ENCODE measurements around the gene CHD8.

DNA sequence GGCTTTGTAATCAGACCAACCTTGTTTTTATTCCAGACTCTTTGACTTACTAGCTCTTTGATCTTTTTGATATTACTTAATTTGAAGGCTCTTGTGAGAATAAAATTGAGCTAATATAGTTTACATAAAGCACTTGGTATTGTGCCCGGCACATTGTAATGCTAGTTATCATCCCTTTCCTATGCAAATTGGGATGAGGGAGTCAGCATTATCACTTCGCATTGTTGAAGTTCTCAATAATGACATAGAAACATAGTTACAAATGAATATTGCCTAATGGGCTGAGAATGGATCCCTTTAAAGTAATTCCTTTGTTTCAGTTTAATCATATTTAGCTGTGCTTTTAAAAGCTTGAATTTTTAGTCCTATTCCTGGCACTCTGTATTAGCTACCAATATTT is 108.7 kb downstream of the CHD8 start:
- TF ChIP-seq, protein P1, sequence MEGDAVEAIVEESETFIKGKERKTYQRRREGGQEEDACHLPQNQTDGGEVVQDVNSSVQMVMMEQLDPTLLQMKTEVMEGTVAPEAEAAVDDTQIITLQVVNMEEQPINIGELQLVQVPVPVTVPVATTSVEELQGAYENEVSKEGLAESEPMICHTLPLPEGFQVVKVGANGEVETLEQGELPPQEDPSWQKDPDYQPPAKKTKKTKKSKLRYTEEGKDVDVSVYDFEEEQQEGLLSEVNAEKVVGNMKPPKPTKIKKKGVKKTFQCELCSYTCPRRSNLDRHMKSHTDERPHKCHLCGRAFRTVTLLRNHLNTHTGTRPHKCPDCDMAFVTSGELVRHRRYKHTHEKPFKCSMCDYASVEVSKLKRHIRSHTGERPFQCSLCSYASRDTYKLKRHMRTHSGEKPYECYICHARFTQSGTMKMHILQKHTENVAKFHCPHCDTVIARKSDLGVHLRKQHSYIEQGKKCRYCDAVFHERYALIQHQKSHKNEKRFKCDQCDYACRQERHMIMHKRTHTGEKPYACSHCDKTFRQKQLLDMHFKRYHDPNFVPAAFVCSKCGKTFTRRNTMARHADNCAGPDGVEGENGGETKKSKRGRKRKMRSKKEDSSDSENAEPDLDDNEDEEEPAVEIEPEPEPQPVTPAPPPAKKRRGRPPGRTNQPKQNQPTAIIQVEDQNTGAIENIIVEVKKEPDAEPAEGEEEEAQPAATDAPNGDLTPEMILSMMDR (IDR thresholded peaks at IDR 0.05; ENCODE audit: insufficient read depth, low read length, poor library complexity, severe bottlenecking): no peak
- no peak for TF ChIP-seq EZH2phosphoT487 (conservative IDR thresholded peaks at IDR 0.05; ENCODE audit: low read length)
